GM21381 (cell line): ENCODE measurements around the gene PRLH.

Source experiments
- ATAC-seq: cut with Tn5 transposase; IDR thresholded peaks from one replicate; pipeline ENCODE4 v1.9.1; 2021; ENCODE audit warnings: mild to moderate bottlenecking, moderate library complexity; ENCODE audit not compliant: unreplicated experiment

The PRLH gene

GRCh38 chr2:237538901-237539300 lies 27.5 kb upstream of the PRLH start:
- ATAC-seq = no peak

GRCh38 chr2:237539681-237540080 lies 26.7 kb upstream of the PRLH start:
- no peak for ATAC-seq

DNA sequence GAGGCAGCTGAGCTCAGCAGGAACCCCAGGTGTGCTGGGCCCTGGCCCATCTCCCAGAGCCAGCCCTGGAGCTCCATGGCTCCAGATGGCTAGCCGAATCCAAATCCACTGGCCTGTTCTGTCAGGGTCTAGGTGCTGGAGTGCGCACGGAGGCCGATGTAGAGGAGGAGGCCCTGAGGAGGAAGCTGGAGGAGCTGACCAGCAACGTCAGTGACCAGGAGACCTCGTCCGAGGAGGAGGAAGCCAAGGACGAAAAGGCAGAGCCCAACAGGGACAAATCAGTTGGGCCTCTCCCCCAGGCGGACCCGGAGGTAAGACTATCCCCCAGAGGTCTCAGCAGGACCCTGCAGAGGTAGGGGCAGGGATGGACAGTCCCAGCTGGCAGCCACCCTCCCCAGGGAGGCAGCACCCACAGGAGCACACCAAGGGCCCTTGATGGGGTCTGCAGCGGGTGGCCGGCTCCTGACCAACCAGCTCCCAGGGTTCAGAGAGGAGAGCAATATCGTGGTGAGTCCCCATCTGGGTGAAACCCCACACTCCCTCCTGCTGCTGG lies 26.1 kb upstream of the PRLH start:
- no peak for ATAC-seq

GRCh38 chr2:237540823-237541222 lies 25.6 kb upstream of the PRLH start:
- no peak for ATAC-seq

DNA sequence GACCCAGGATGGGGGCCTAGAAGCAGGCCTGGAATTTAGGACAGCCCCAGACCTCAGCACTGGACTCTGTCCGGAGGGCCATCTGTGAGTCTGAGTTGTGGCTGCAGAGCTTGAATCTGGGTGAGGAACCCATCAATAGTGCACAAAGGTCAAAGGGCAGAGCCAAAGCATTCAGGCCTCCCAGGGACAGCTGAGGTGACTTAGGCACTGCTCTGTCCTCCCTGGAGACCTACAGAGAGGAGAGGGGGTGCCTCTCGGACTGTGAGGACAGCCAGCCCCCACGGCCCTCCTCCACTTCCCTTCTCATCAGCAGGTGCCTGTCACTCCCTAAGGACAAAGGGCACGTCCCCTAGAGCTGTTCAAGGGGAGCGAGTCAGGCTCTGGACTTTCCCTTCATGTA lies 25.1 kb upstream of the PRLH start:
- no peak for ATAC-seq

DNA sequence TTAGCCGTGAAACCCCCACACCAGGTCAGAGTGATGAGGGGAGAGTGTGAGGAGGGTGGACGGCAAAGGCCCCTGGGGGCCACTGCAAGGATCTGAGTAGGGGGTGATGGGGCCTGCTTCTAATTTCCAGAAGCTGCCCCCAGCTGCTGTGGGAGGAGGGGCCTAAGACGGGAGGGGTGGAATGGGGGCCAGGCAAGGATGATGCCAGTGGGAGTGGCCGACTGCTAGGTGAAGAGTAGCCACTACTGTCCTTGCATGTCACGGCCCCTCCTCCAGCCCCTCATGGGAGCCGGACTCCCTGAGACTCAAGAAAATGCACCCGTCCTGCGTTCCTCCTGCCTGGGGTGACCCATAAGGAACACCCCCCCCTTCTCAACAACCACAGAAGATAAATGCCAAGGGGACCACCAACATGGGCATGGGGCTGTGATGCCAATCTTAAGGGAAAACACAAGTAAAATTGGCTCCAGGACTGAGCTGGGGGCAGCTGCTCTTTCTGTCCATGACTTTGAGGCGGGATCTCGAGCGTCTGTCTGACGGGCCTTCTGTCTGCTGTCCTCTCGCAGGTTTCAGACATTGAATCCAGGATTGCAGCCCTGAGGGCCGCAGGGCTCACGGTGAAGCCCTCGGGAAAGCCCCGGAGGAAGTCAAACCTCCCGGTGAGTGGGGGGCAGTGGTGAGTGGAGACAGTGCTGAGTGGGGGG lies 24.2 kb upstream of the PRLH start:
- no peak for ATAC-seq

DNA sequence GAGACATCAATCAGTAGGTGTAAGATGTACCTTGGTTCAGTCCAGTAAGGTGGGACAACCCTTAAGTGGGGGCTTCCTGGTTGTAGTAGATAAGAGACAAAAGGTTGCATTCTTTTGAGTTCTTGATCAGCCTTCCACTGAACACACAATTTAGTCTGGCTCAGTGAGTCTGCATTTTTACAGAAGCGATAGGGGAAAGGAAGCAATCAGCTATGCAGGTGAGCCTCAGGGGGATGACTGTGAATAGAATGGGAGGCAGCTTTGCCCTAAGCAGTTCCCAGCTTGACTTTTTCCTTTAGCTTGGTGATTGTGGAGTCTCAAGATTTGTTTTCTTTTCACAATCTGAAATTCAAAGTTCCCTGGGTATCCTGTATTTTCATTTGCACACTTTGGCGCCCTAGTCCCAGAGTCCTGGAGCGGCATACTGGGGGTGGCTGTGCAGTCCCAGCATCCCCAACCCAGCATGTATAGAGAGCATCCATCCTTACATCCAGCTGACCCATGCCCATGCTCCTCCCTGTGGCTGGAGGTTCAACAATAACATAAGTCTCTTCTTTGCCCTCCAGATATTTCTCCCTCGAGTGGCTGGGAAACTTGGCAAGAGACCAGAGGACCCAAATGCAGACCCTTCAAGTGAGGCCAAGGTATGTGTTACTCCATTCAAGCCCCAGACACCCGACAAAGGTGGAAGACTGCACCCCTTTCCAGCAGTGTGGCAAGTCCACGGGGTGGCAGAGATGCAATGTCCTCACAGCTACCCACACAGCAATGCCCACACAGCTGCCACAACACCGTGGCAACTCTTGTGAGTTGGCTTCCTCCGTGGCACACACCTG lies 20.1 kb upstream of the PRLH start:
- ATAC-seq = no peak

DNA sequence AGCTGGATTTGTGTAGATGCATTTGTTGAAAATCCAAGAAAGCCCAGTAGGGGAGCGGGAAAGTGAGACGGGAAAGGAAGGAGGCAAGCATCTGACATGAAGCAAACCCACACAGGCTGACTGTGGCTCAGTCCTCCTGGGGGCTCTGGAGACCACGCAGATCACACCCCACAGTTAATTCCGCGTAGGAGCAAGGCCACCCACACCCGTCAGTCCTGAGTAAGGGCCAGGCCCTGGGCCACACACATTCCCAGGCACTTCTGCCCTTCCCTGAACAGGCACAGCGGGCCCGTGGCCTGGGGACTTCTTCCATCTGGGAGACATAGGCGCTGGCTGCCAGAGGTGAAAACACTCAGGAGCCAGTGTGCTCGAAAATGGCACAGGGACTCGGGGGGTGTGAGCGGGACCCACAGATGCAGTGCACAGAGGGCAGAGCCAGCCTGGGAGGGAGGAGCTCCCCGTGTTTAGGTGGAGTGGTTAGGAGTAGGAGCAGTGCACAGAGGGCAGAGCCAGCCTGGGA lies 19.4 kb upstream of the PRLH start:
- ATAC-seq = no peak

DNA sequence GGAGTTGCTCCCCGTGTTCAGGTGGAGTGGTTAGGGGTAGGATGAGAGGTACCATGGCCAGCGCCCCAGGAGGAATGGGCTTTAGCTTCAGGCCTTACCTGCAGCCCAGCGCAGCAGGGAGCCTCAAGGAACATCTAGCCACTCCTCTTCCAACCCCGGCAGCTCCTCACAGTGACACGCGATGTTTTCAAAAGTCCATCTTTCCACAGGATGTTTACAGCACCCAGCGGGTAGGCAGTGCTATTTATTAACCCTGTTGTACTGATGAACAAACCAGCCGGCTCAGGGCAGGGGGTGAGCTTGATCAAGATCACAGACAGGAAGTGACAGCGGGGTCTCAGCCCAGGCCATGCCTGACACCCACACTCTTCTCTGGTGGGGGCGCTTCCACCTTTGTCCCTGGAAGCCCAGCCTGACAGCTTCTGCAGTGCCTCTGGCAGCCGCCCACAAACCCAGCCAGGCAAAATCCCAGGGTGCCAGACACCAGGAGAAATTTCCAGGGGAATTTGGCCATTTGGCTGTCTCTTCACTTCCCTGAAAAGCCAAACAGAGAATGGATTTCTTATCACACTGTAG lies 18.4 kb upstream of the PRLH start:
- ATAC-seq = no peak

- ATAC-seq = no peak
These were observed 17.2 kb upstream of the PRLH start for GRCh38 chr2:237549216-237549615.

- no peak for ATAC-seq
These were observed 16.5 kb upstream of the PRLH start for GRCh38 chr2:237549643-237550415.

GRCh38 chr2:237551071-237551574 lies 15.3 kb upstream of the PRLH start:
- ATAC-seq = no peak

GRCh38 chr2:237552908-237553307 lies 13.5 kb upstream of the PRLH start:
- no peak for ATAC-seq

DNA sequence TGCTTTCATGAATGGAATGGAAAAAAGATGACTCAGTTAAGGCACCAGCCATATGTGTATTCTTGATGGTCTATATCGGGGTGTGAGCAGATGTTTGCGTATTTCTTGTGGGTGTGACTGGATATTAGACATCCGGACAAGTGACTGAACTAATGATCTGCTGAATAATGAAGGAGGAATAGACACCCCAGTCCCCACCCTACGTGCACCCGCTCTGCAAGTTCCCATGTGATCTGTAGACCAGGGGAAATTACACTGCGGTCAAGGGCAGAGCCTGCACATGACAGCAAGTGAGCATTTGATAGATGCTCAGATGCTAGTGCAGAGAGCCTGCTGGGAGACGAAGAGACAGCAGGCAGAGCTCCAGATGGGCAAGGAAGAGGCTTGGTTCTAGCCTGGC lies 12.4 kb upstream of the PRLH start:
- ATAC-seq = no peak

DNA sequence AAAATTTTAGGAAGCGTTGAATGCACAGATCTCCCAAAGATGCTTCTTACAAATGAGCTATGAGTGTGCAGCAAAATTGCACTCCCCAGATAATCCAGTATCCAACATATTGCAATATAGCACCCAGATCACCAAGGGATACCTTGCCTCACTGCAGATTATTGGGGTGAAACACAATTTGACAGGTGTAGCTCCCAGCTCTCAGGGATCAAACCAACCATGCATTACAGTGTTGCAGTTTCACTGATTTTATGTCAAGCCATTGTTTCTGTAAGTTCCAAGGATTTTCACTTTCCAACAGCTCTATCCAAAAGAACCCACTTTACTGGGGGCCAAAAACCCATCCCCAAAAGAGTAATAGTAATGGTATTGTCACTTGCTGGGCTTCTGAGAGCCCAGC lies 10.8 kb upstream of the PRLH start:
- no peak for ATAC-seq

DNA sequence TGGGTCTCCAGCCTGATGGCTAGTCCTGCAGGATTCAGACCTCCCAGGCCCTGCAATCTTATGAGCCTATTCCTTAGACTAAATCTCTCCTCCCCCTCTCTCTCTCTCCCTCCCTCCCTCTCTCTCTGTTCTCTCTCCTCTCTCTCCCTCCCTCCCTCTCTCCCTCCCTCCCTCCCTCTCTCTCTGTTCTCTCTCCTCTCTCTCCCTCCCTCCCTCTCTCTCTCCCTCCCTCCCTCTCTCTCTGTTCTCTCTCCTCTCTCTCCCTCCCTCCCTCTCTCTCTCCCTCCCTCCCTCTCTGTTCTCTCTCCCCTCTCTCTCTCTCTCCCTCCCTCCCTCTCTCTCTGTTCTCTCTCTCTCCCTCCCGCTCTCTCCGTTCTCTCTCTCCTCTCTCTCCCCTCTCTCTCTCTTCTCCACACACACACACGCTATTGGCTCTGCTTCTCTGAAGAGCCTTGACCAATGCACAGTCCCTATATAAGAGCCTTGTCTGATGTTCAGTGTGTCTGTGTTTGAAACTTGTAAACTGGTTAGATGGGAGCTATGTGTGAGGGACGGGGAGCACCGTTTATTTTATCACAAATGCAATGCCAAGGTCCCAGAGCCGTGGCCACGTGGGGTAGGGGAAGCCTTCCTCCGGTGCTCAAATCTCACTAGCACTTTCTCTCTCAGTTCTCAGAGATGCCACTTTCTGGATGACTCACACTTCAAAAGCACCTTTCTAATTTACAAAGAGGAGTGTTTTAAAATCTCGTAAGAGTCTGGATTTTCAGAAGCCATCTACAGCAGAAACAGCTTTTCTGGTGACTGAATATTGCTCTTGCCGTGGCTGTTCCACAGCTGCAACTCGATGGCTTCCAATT lies 9.4 kb upstream of the PRLH start:
- ATAC-seq = peak; percentile 90

- ATAC-seq = no peak
These were observed 8.8 kb upstream of the PRLH start for GRCh38 chr2:237557633-237558015.

- no peak for ATAC-seq
These were observed 7.3 kb upstream of the PRLH start for GRCh38 chr2:237558961-237559641.

DNA sequence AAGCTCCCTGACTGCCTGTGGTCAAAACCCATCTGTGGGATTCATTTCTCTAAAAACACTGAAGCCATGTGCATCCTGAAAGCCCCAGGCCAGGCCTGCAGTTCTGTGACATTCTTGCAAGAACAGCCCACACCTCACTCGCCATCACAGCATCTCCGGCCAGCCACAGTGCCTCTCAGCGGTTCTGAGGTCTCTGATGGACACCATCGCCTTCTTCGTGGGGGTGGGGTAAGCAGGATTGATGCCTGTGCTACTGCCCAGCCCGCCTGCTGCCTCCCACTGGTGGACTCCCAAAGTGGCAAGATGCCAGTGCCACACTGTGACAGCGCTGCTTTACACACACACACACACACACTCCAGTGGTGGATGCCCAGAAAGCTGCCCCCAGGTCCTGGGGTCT lies 5.2 kb upstream of the PRLH start:
- ATAC-seq = no peak
